KMS-11 (cell line): ENCODE data around the gene BANF2.

Experiments
- H2AFZ ChIP-seq: fragments of 200-600 bp; sonication (generic); 2 replicates; pipeline ENCODE4 v1.6.1; 2016; ENCODE audit warnings: antibody characterized with exemption, mixed run types, low read depth
- H3K27ac ChIP-seq: fragments of 200-600 bp; sonication (generic); 2 replicates; pipeline ENCODE4 v1.6.1; 2016; ENCODE audit warnings: mild to moderate bottlenecking, mixed run types
- H3K27me3 ChIP-seq: fragments of 200-600 bp; sonication (generic); 2 replicates; pipeline ENCODE4 v1.6.1; 2017; ENCODE audit warnings: mild to moderate bottlenecking, low read depth, mixed run types, moderate library complexity; ENCODE audit not compliant: insufficient read depth
- H3K36me3 ChIP-seq: fragments of 200-600 bp; sonication (generic); 2 replicates; pipeline ENCODE4 v1.6.1; 2017; ENCODE audit warnings: mild to moderate bottlenecking, mixed run types; ENCODE audit not compliant: insufficient read depth
- H3K4me1 ChIP-seq: fragments of 200-600 bp; sonication (generic); 2 replicates; pipeline ENCODE4 v1.6.1; 2016; ENCODE audit warnings: mild to moderate bottlenecking, low read depth, mixed run types; ENCODE audit not compliant: poor library complexity, severe bottlenecking
- H3K4me2 ChIP-seq: fragments of 200-600 bp; sonication (generic); 2 replicates; pipeline ENCODE4 v1.7.0; 2016; ENCODE audit warnings: mild to moderate bottlenecking, mixed run types
- H3K4me3 ChIP-seq: fragments of 200-600 bp; sonication (generic); IDR thresholded peaks from 2 replicates; pipeline ENCODE4 v1.6.1; 2017; ENCODE audit warnings: low read depth, low read length, mixed read lengths; ENCODE audit not compliant: insufficient read depth
- H3K79me2 ChIP-seq: fragments of 200-600 bp; sonication (generic); 2 replicates; pipeline ENCODE4 v1.6.1; 2016; ENCODE audit warnings: low read depth, mixed run types; ENCODE audit not compliant: insufficient read depth
- H3K9ac ChIP-seq: fragments of 200-600 bp; sonication (generic); 2 replicates; pipeline ENCODE4 v1.6.1; 2016; ENCODE audit warnings: mild to moderate bottlenecking, mixed run types
- H4K20me1 ChIP-seq: fragments of 200-600 bp; sonication (generic); 2 replicates; pipeline ENCODE4 v1.6.1; 2016; ENCODE audit warnings: mild to moderate bottlenecking, mixed run types; ENCODE audit not compliant: insufficient read depth
- CTCF ChIP-seq: fragments of 200-600 bp; sonication (generic); conservative IDR thresholded peaks from 2 replicates; pipeline ENCODE4 v1.6.1; 2017; ENCODE audit warnings: low read depth, mild to moderate bottlenecking, antibody characterized with exemption, low read length, moderate library complexity, mixed read lengths

The BANF2 gene

GRCh38 chr20:17663040-17663399 is 36.7 kb upstream of the BANF2 start:
- Histone ChIP-seq H3K4me2 (no peak overlapping the region), H3K79me2 (peaks cover 15% of the 10 kb centered on the region; the same call in 1 of the 2 replicates)

GRCh38 chr20:17663486-17663885 is 36.3 kb upstream of the BANF2 start:
- Histone ChIP-seq H3K36me3 (no peaks in the 10 kb centered on the region; the same call in 1 of the 2 replicates), H4K20me1 (no peaks in the 10 kb centered on the region), H2AFZ (no peak overlapping the region), H3K27ac (no peak overlapping the region), H3K4me3 (no peak overlapping the region), H3K27me3 (no peaks in the 10 kb centered on the region), H3K4me2 (no peak overlapping the region), H3K4me1 (peaks cover 25% of the 10 kb centered on the region), H3K79me2 (peaks cover 15% of the 10 kb centered on the region; the same call in 1 of the 2 replicates), H3K9ac (no peak overlapping the region)
- TF ChIP-seq CTCF = no peak

More at GRCh38 chr20:17663040-17663399, 36.7 kb upstream of the BANF2 start:
- Histone ChIP-seq H3K4me1 (peaks cover 25% of the 10 kb centered on the region), H3K36me3 (no peaks in the 10 kb centered on the region; the same call in 1 of the 2 replicates), H3K27ac (no peak overlapping the region), H3K4me3 (no peak overlapping the region), H4K20me1 (no peaks in the 10 kb centered on the region), H3K9ac (no peak overlapping the region), H2AFZ (no peak overlapping the region), H3K27me3 (no peaks in the 10 kb centered on the region)
- no peak for TF ChIP-seq CTCF

- H3K4me2 ChIP-seq = no peak overlapping the region; the same call in 1 of the 2 replicates
- no peak overlapping the region for H3K27ac ChIP-seq
- peaks cover 18% of the 10 kb centered on the region; the same call in 1 of the 2 replicates for H3K79me2 ChIP-seq
- H2AFZ ChIP-seq = no peak overlapping the region
- H3K27me3 ChIP-seq = no peaks in the 10 kb centered on the region
- H3K9ac ChIP-seq = no peak overlapping the region
- no peak overlapping the region for H3K4me3 ChIP-seq
- peaks cover 25% of the 10 kb centered on the region for H3K4me1 ChIP-seq
- no peaks in the 10 kb centered on the region; the same call in 1 of the 2 replicates for H3K36me3 ChIP-seq
- TF ChIP-seq CTCF = no peak
- no peaks in the 10 kb centered on the region for H4K20me1 ChIP-seq
These were observed 35.6 kb upstream of the BANF2 start for GRCh38 chr20:17664025-17664633.

GRCh38 chr20:17665756-17666155 is 34.0 kb upstream of the BANF2 start:
- TF ChIP-seq CTCF = no peak
- Histone ChIP-seq H3K27me3 (no peaks in the 10 kb centered on the region), H3K9ac (no peak overlapping the region), H3K27ac (no peak overlapping the region), H3K4me3 (no peak overlapping the region), H3K36me3 (no peaks in the 10 kb centered on the region), H2AFZ (no peak overlapping the region), H3K79me2 (peaks cover 24% of the 10 kb centered on the region; the same call in 1 of the 2 replicates), H4K20me1 (no peaks in the 10 kb centered on the region), H3K4me2 (no peak overlapping the region), H3K4me1 (peaks cover 25% of the 10 kb centered on the region)
